ENCODE data around the gene FADS1.

FADS1 gene

GRCh38 chr11:61844909-61845565, 28.2 kb upstream of the FADS1 start:
- DNase-seq: no peak

- no peak for DNase-seq
These were observed 25.7 kb upstream of the FADS1 start for GRCh38 chr11:61842528-61842820.

GRCh38 chr11:61841636-61842527, 25.1 kb upstream of the FADS1 start:
- no peak for DNase-seq

GRCh38 chr11:61840371-61840770, 23.6 kb upstream of the FADS1 start:
- no peak for DNase-seq

- DNase-seq: no peak
These were observed 22.9 kb upstream of the FADS1 start for GRCh38 chr11:61839742-61840141.

- DNase-seq: no peak
These were observed 22.1 kb upstream of the FADS1 start for GRCh38 chr11:61838921-61839320.

- DNase-seq: no peak
These were observed 21.7 kb upstream of the FADS1 start for GRCh38 chr11:61838501-61838900.

- no peak for DNase-seq
These were observed 20.7 kb upstream of the FADS1 start for GRCh38 chr11:61837411-61838005.

GRCh38 chr11:61836193-61836592, 19.4 kb upstream of the FADS1 start:
- DNase-seq: no peak

- peak in 1 of 4 experiments; percentile 10 for DNase-seq
These were observed 17.7 kb upstream of the FADS1 start for GRCh38 chr11:61834278-61835048.

- DNase-seq: no peak
These were observed 17.1 kb upstream of the FADS1 start for GRCh38 chr11:61833926-61834277.

GRCh38 chr11:61833471-61833870, 16.7 kb upstream of the FADS1 start:
- no peak for DNase-seq

- DNase-seq: no peak
These were observed 16.0 kb upstream of the FADS1 start for GRCh38 chr11:61832754-61833153.

- no peak for DNase-seq
These were observed 15.4 kb upstream of the FADS1 start for GRCh38 chr11:61832207-61832606.

- no peak for DNase-seq
These were observed 13.7 kb upstream of the FADS1 start for GRCh38 chr11:61830237-61831105.

GRCh38 chr11:61829806-61830205, 13.0 kb upstream of the FADS1 start:
- DNase-seq: no peak

GRCh38 chr11:61828629-61829407, 12.0 kb upstream of the FADS1 start:
- peak in 1 of 4 experiments; percentile 8 for DNase-seq

GRCh38 chr11:61828379-61828628, 11.5 kb upstream of the FADS1 start:
- DNase-seq: no peak

GRCh38 chr11:61827571-61828378, 11.0 kb upstream of the FADS1 start, which contains the start of gene FADS2:
TSS of gene FADS2 (plus strand) at chr11:61828300. CDS start at chr11:61828391, 91 bp downstream.
- DNase-seq: peak in 2 of 4 experiments; percentile 36 to 42

- DNase-seq: no peak
These were observed 10.2 kb upstream of the FADS1 start for GRCh38 chr11:61826930-61827570.
